Spinal cord (tissue), 10 donors: ENCODE measurements around the gene UPK2. TPM values are rescaled to one million over a fixed set of nuclear protein-coding genes. Genes with fewer than 3 reads are reported as not detected.

Experiments
- DNase-seq, 6 donors: peaks; one replicate each; pipeline versions ENCODE4 v3.0.0 to v3.0.0-alpha.2; 2013 to 2015; ENCODE audit warnings: low spot score in 6 of 6, low read depth in 4 of 6
- H3K27ac ChIP-seq: one replicate; pipeline ENCODE4 v1.5.1; 2013; ENCODE audit warnings: low read depth, low read length, control low read depth
- H3K27me3 ChIP-seq: one replicate; pipeline ENCODE4 v1.6.1; 2013; ENCODE audit warnings: low read length; ENCODE audit not compliant: control insufficient read depth, insufficient read depth
- H3K36me3 ChIP-seq: one replicate; pipeline ENCODE4 v1.6.1; 2013; ENCODE audit warnings: low read length; ENCODE audit not compliant: control insufficient read depth, insufficient read depth
- H3K4me1 ChIP-seq: one replicate; pipeline ENCODE4 v1.6.1; 2013; ENCODE audit warnings: low read length; ENCODE audit not compliant: control insufficient read depth, insufficient read depth
- H3K4me3 ChIP-seq: one replicate; pipeline ENCODE4 v1.5.1; 2013; ENCODE audit warnings: low read depth, low read length, control low read depth
- H3K9me3 ChIP-seq: one replicate; pipeline ENCODE4 v1.6.1; 2013; ENCODE audit warnings: low read length; ENCODE audit not compliant: control insufficient read depth, insufficient read depth
- WGBS: methylation state at CpG from one replicate; pipeline ENCODE4 v1.1.5; 2013; ENCODE audit warnings: missing lambda C conversion rate; ENCODE audit not compliant: insufficient coverage; 5-methylcytosine and 5-hydroxymethylcytosine counted together
- polyA plus RNA-seq, 2 donors: library from polyadenylated mRNA; unstranded; fragments of 120-200 nt; gene quantifications; one replicate each; pipeline ENCODE4 v1.2.1, GENCODE V29; 2013; ENCODE audit not compliant: insufficient read length in 2 of 2
- total RNA-seq, 2 donors: library from RNA; depleted of rRNA in 1 of 2; stranded (reverse); fragments of 120-200 nt in 1 of 2; fragments of >200 nt in 1 of 2; gene quantifications; one replicate each; pipeline versions ENCODE4 v1.2.3 to v1.2.4, GENCODE V29; 2013 to 2014
- donor health status: healthy.

UPK2 gene
- total and polyA plus RNA-seq, 4 donors = 0.17 to 3.5 (median 3.3) TPM; not detected in 1

GRCh38 chr11:118917481-118918127, 38.5 kb upstream of the UPK2 start:
- WGBS = 42% methylated on average over 11 of the region's 13 CpGs
- peaks cover 98% of the 10 kb centered on the region for H3K4me1 ChIP-seq
- DNase-seq = no peak
- H3K36me3 ChIP-seq = peaks cover 34% of the 10 kb centered on the region
- no peaks in the 10 kb centered on the region for H3K27me3 ChIP-seq
- H3K27ac ChIP-seq = peak overlapping the region; percentile 94
- peak overlapping the region; percentile 11 for H3K4me3 ChIP-seq
- no peaks in the 10 kb centered on the region for H3K9me3 ChIP-seq

GRCh38 chr11:118918128-118918685, 37.9 kb upstream of the UPK2 start:
- peaks cover 36% of the 10 kb centered on the region for H3K36me3 ChIP-seq
- peak in 2 of 6 donors; percentile 62 to 82 for DNase-seq
- H3K27ac ChIP-seq = peak overlapping the region; percentile 94
- 17% methylated on average over 9 of the region's 14 CpGs for WGBS
- H3K4me3 ChIP-seq = peak overlapping the region; percentile 11
- H3K27me3 ChIP-seq = no peaks in the 10 kb centered on the region
- peaks cover 98% of the 10 kb centered on the region for H3K4me1 ChIP-seq
- H3K9me3 ChIP-seq = no peaks in the 10 kb centered on the region

- WGBS = 28% methylated on average over 6 of the region's 13 CpGs
- peaks cover 40% of the 10 kb centered on the region for H3K36me3 ChIP-seq
- no peak for DNase-seq
Observed at GRCh38 chr11:118918686-118919280, 37.3 kb upstream of the UPK2 start.

GRCh38 chr11:118921121-118921928, 34.8 kb upstream of the UPK2 start:
- DNase-seq = no peak
- WGBS = 14% methylated on average over 11 of the region's 13 CpGs
- Histone ChIP-seq H3K9me3 (no peaks in the 10 kb centered on the region), H3K27ac (peak overlapping the region; percentile 82), H3K4me3 (peak overlapping the region; percentile 95), H3K4me1 (peaks cover 88% of the 10 kb centered on the region), H3K27me3 (no peaks in the 10 kb centered on the region), H3K36me3 (peaks cover 27% of the 10 kb centered on the region)

More at GRCh38 chr11:118918686-118919280, 37.3 kb upstream of the UPK2 start:
- Histone ChIP-seq H3K9me3 (no peaks in the 10 kb centered on the region), H3K4me1 (peaks cover 98% of the 10 kb centered on the region), H3K4me3 (peak overlapping the region; percentile 33), H3K27me3 (no peaks in the 10 kb centered on the region), H3K27ac (peak overlapping the region; percentile 94)

- no peaks in the 10 kb centered on the region for H3K9me3 ChIP-seq
- H3K36me3 ChIP-seq = peaks cover 23% of the 10 kb centered on the region
- DNase-seq = peak in 1 of 6 donors; percentile 72
- H3K4me1 ChIP-seq = peaks cover 86% of the 10 kb centered on the region
- peak overlapping the region; percentile 95 for H3K4me3 ChIP-seq
- H3K27ac ChIP-seq = peak overlapping the region; percentile 88
- 17% methylated on average over 18 of the region's 20 CpGs for WGBS
- H3K27me3 ChIP-seq = no peaks in the 10 kb centered on the region
Observed at GRCh38 chr11:118921929-118922744, 34.0 kb upstream of the UPK2 start.

- H3K27me3 ChIP-seq = no peaks in the 10 kb centered on the region
- H3K4me1 ChIP-seq = peaks cover 83% of the 10 kb centered on the region
- peak overlapping the region; percentile 88 for H3K27ac ChIP-seq
- H3K36me3 ChIP-seq = peaks cover 17% of the 10 kb centered on the region
- H3K9me3 ChIP-seq = no peaks in the 10 kb centered on the region
- no peak for DNase-seq
- H3K4me3 ChIP-seq = peak overlapping the region; percentile 95
- 49% methylated on average over 8 of the region's 9 CpGs for WGBS
Observed at GRCh38 chr11:118922745-118923627, 33.1 kb upstream of the UPK2 start.

DNA sequence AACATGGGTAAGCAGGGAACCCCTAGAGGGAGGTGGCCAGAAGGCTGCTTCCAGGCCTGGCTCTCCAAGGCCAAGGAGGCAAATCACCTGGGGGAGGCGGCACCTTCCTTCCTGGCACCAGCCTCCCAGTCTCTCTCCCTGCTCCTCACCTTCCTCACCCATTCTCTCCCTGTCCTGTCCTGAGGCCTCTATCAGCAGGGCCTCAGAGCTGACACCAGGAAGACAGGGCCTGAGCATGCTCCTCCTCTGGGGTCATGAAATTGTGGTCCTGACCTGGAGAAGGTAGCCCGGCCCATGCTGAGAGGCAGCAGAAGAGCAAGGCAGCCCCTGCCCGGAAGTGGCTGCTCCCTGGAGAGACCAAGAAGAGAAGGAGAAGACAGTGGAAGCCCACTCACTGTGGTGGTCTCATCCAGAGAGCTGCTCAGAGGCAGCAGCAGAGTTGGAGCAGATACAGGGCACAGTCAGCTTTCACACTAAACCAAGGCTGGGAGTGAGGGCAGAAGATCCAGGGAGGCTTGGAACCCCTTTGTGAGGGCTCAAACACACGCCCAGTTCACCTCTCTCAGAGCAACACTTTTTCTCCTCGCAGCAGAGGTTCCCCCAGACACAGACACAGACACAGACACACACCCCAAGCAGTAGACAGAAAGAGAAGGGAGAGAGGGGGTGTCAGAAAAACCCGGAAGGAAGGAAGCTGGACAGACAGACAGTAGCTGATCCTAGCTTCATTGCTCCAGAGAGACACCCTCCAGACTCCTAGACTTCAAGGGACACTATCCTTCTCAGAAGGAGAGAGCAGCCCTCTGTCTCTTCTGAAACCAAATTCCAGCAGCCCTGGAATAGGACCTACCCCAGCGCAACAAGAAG, 32.1 kb upstream of the UPK2 start:
- 33% methylated on average over 4 of the region's 7 CpGs for WGBS
- H3K36me3 ChIP-seq = peaks cover 17% of the 10 kb centered on the region
- H3K27me3 ChIP-seq = no peaks in the 10 kb centered on the region
- DNase-seq = no peak
- peaks cover 83% of the 10 kb centered on the region for H3K4me1 ChIP-seq
- no peaks in the 10 kb centered on the region for H3K9me3 ChIP-seq
- peak overlapping the region; percentile 95 for H3K4me3 ChIP-seq
- peak overlapping the region; percentile 83 for H3K27ac ChIP-seq
